IPS-NIHi7 (cell line): ENCODE results near the gene SELENOV.

Experiments
- DNase-seq: peaks from one replicate; pipeline ENCODE4 v3.0.0; 2012; ENCODE audit warnings: mixed read lengths; ENCODE audit errors: extremely low spot score

The SELENOV gene

DNA sequence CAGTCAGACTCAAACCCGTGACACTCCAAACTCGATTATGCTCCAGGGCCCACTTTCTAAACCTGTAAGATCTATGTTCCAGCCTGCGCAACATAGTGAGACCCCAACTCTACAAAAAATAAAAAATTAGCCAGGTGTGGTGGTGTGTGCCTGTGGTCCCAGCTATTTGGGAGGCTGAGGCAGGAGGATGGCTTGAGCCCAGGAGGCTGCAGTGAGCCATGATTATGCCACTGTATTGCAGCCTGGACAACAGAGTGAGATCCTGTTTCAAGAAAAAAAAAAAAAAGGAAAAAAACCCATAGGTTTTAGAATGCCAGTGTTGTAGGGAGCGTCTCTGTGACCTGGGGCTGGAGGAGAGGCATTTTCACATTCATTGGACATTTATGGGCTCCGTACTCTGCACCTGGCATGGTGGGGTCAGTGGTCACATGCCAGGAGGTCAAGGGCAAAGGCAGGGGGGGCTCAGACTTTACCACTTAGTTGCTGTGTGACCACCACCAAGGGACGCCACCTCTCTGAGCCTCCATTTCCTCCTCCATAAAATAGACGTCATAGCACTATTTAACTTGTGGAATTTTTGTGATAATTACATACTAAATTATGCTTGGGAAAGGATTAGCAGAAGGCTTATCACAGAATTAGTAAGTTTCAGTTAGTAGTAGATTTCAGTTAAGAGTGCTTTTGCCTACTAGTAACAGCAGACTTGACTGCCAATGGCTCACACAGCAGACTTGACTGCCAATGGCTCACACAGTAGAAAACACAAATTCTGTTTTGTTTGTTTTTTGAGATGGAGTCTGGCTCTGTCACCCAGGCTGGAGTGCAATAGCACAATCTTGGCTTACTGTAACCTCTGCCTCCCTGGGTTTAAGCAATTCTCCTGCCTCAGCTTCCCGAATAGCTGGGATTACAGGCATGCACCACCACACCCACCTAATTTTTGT, 5.9 kb downstream of the SELENOV start:
- no peak for DNase-seq

DNA sequence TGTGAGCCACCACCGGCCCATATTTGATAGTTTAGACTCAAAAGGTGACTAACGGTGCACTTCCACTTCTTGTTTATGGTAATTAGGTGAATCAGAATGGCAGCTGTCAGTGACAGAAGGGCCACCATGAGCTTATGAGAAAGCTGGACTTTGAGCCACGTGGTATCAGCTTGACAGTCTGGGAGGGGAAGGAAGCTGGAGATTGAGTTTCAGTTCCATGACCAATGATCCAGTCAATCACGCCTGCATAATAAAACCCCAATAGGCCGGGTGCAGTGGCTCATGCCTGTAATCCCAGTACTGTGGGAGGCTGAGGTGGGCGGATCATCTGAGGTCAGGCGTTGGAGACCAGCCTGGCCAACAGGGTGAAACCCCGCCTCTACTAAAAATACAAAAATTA, 9.6 kb downstream of the SELENOV start:
- no peak for DNase-seq

DNA sequence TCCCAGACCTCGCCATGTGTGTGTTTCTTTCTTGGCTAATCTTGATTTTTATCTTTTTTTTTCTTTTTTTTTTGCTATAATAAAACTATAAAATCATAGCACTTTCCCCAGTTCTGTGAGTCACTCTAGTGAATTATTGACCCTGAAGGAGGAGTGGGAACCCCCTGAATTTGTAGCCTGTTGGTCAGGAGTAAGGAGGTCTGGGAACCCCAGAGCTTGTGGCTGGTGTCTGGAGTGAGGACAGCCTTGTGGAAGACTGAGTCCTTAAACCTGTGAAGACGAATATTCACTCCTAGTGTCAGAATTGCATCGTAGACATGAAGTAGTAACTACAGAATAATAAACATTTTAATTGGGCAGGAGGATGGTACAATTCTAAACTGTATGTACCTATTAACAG, 10.3 kb downstream of the SELENOV start:
- DNase-seq, result no peak

DNA sequence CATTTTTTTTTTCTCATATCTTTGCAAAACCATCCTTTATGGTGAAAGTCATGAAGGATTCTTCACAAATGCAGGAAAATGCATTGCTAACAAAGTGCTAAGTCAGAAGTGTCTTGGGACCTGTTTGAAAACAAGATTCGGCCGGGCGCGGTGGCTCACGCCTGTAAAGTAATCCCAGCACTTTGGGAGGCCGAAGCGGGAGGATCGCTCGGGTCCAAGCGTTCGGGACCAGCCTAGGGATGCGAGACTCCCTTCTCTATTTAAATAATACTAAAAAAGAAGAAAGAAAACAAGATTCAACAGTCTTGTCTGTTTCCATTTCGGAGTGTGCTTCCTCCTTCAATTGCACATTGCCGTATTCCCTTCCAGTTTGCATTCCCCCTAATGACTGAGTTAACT, 16.9 kb downstream of the SELENOV start:
- no peak for DNase-seq

DNA sequence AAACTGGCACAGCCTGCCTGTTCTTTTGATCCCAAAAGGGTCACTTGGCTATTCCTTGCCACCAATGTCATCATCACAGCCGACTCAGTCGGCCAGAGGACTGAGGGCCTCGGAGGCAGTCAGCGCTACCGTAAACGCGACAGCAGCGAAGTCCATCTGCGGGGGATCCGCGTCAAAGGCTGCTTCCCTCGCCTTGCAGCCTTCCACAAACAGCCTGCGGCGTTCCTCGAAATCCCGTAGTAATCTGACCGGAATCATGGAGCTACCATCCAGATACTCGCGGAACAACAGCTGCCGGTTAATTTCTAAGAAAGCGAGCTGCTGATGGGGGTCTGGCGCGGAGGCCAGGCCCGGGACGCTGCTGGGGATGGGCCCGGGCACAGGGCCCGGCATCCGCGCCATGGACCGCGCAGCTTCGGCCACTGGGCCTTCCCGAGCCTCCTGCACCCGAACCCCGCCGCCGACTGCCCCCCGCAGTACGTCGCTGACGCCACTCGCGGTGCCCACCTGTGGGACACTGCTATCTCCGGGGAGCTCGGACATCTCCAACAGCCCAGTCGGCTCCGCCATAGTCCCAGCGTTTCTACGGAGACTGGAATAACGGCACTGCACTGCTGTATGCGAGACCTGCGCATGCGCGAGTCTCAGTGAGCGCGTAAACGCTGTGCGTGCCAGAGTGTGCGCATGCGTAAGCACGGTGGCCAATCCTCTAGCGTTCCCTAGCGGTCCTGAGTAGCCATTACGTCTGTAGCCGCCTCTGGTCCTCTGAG, 17.5 kb downstream of the SELENOV start, which contains the start of gene EID2B:
Gene EID2B, minus strand, starts transcription at position 620 of the 770 bp plus-strand sequence. Its CDS starts 50 bp downstream, at position 570.
- DNase-seq, result peak; percentile 96

DNA sequence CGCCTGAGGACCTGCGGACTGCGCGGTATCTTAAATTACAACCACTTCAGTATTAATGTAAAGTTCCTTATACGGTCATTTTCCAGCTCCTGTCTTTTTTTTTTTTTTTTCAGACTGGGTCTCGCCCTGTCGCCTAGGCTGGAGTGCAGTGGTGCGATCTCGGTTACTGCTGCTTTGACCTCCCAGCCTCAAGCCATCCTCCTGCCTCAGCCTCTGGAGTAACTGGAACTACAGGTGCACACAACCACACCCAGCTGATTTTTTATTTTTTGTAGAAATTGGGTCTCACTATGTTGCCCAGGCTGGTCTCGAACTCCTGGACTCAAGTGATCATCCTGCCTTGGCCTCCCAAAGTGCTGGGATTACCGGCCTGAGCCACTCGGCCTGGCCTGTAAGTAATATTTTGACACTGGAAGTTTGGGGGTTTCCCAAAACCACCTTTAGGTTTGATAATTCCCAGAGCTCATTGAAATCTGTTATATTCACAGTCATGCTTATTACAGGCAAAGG, 18.1 kb downstream of the SELENOV start:
- DNase-seq, result no peak

DNA sequence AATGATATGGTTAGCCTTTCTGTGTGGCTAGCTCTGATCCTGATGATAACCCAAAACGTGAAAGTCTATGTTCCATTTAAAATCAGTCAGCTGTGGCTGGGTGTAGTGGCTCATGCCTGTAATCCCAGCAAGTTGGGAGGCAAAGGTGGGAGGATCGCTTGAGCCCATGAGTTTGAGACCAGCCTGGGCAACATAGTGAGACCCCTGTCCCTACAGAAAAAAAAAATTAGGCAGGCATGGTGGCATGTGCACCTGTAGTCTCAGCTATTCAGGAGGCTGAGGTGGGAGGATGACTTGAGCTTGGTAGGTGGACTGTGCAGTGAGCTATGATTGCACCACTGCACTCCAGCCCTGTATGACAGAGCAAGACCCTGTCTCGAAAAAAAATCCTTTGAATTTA, 18.9 kb downstream of the SELENOV start:
- no peak for DNase-seq

DNA sequence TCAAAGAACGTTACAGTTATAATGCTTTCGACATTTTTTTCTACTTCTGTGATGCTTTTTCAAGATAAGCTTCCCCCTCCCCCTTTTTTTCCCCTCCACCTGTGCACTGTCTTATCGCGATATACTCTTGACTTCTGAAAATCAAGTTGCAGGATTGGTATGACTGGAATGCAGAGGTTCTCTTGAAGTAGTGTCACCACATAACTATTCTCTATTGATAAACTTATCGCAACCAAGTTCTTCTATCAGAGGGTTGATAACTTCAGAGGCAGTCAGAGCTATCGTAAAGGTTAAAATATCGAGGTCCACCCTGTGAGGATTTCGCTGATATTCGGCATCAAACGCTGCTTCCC, 24.2 kb downstream of the SELENOV start:
- peak; percentile 25 for DNase-seq

DNA sequence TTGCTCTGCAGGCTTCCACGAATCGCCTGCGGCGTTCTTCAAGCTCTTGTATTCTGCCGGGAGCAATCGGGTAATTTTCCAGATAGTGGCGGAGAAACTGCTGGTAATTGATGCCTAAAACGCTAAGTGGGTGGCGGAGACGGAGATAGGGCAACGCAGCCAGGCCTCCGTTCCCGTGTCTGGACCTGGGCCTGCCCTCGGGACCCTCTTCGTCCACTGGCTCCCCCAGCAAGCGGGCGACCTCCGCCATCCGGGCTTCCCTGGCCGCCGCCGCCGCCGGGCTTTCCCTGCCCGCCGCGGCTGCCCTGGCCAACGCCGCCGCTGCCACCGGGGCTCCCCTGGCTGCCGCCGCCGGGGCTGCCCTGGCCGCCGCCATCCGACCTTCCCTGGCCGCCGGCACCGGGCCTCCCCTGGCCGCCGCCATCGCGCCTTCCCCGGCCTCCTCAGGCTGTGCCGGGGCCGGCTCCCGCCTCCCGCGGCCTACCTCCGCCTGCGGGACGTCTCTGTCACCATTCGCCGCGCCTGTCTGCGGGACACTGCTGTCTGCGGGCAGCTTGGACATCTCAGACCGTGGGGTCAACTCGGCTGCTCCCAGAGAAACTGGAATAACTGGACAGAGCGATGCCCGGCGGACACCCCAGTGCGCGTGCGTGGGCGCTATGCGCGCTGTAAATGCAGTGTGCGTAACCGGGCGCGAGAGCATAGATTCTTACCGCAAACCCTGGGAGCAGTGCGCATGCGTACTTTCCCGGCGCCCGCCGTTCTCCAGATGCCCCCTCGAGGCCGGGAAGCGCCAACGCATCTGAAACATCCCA, 24.8 kb downstream of the SELENOV start, which contains the start of gene EID2:
Gene EID2, minus strand, starts transcription at position 644 of the 815 bp plus-strand sequence. Its CDS starts 82 bp downstream, at position 562.
- peak; percentile 96 for DNase-seq

DNA sequence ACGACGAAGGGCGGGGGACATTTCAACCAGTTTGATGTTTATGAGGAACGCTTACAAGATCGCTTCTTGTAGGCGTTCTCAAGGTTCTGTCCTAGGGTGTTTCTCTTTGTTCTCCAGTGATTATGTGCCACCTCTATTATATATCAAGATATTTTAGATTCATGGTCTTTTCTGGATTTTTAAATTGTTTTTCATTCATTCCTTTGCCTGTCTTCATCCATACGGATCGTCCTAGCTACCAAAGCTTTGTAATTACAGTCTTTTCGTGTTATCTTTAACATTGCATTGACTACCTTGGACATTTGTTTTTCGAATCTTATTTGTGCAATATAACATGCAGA, 25.4 kb downstream of the SELENOV start:
- no peak for DNase-seq

DNA sequence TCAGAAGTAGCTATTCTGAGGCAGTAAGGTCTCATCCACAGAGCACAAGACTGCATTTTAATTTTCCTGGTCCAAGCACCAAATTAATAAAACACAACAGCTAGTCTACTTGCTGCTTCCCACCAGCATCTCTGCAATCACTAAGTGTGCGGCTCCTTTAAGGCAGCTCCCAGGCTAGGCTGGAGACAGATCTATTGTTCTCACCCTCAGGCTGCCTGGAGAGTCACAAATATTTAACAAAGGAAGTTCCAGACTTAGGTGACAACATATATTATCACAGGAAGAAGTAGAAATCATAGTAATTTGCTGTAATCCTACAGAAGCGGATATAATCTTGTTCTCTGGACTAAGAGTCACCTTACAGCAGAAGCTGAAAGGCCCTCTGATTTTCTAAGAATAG, 27.3 kb downstream of the SELENOV start:
- no peak for DNase-seq

DNA sequence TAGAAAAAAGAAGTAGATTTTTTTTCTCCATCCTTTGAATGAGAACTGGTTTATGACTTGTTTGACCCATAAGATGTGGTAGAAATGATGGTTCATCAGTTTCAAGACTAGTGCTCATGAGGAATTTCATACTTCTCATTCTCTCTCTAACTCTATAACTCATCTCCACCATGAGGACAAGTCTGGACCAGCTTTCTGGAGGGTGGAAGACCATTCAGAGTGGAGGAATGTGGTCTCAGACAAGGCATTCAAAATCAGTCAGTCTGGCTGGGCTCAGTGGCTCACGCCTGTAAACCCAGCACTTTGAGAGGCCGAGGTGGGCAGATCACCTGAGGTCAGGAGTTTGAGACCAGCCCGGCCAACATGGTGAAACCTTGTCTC, 28.5 kb downstream of the SELENOV start:
- DNase-seq, result no peak

DNA sequence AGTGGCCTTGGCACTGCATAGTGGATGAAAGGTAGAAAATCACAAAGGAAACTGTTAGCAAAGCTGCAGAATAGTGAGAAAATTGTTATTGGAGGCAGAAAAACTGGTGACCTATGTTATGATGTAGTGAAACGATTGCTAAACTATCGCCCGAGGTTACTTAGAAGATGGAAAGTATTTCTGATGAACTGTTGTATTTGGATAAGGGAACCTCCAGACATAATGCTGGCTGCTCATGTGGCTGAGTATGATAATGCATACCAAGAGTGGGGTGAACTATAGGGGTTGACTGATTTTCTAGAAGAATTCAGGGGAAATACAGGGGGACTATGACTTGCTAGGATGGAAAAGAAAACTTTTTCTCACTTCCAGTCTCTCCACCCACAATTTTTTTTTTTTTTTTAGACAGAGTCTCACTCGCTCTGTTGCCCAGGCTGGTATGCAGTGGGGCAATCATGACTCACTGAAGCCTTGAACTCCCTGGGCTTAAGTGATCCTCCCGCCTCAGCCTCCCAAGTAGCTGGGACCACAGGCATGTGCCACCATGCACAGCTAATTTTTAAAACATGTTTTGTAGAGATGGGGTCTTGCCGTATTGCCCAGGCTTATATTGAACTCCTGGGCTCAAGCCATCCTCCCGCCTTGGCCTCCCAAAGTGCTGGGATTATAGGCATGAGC, 29.4 kb downstream of the SELENOV start:
- DNase-seq, result no peak

DNA sequence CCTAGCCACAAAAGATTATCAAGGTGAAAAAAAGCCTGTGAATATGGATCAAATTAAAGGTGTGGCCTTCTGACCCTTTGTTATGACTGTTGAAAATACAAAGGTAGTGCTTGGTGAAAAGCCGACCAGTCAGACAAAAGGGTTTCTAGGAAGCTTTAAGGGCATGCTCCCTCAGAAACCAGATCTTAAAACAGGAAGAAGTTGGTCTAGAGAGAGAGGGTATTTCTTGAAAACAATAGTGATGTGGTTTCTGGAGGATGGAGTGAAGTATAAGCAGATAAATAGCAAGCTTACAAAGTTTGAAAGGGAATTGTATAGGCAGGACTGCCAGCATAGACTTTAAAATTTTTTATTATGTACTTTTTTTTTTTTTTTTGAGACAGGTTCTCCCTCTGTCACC, 30.0 kb downstream of the SELENOV start:
- DNase-seq, result no peak

DNA sequence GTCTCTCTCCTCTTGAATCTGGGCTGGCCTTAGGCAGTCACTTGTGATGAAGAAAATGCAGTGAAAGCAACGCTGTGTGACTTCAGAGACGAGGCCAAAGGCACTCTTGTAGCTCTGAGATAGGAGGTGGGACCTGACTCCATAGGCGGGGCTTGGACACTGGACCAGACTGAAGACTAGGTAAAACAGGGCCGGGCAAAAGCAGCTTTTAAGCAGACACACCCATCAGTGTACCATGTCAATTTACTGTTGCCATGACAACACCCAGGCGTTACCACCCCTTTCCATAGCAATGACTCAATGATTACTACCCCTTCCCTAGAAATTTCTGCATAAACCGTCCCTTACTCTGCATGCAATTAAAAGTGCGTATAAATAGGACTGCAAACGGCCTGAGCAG, 31.7 kb downstream of the SELENOV start:
- no peak for DNase-seq

DNA sequence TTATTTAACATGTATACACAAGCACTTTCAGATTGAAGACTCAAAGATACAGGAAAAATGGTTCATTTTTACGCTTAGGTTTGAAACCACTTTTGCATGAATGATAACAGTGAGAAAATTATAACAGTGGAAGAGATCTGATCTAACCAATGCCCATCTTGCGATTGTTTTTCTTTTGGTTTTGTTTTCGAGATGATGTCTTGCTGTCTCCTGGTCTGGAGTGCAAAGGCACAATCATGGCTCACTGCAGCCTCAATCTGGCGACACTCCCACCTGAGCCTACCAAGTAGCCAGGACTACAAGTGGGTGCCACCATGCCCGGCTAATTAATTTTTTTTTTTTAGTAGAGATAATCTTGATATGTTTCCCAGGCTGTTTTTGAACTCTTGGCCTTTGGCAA, 35.3 kb downstream of the SELENOV start:
- no peak for DNase-seq

DNA sequence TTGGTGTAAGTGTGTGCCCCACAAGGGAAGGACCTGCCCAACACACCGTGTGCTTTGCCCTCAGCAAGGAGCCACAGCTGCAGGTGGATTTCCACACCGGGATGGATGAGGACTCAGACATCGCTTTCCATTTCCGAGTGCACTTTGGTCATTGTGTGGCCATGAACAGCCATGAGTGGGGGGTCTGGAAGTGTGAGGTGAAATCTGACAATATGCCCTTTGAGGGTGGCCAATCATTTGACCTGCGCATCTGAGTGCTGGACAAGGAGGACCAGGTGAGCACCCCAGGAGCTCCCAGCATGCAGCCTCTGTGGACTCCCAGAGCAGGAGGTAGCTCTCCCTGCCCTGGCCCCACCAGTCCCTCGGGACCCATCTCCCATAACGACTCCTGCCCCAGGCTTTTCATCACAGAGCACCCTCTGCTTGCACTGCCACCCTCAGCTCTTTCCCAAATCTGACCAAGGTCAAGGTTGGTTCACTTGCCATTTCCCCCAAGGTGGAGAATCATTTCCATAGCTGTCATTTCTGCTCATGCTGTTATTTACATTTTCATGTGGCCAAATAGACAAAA, 38.2 kb downstream of the SELENOV start:
- DNase-seq, result no peak

DNA sequence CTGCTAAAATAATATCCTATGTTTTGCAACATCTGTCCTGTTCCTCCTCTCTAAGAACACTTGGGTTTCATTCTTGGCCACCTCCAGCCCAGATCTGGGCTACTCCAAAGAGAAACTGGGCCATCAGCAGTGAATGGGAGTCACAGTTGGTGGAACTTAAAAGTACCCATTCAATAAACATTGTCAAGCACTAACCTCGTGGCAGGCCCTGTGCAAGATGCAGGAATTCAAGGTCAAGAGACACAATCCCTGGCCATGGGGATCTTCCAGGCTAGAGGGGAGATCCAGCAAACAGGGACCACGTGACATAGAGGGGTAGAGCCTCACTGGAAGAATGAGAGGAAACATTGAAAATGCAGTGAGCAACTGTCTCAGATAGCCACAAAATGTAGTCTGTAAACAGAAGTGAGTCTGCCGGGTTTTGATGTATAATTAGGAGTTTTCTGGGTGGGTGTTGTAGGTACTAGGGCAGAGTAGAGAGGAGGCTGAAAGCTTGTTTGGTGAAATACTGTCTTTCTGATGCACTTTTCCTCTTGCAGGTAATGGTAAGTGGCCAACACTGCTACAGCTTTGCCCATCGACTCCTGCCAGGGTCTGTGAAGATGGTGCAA, 39.9 kb downstream of the SELENOV start:
- DNase-seq, result no peak

DNA sequence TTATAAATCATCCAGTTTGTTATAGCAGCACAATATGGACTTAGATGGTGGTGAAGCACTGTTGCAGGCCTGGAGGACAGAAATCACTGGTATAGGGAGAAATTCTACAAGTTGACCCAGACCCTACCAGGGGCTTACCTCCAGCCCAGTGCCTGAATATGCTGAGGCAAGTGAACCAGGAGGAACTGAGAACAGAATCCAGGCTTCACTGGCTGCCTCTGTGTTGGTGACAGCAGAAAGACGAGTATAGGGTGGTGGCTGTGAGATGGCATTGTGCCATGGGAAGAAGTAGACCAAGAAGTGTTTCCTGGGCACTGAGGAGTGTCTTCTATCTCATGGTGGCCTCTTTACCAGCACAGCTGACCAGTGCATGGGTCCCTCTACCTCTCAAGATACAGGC, 40.9 kb downstream of the SELENOV start:
- no peak for DNase-seq

DNA sequence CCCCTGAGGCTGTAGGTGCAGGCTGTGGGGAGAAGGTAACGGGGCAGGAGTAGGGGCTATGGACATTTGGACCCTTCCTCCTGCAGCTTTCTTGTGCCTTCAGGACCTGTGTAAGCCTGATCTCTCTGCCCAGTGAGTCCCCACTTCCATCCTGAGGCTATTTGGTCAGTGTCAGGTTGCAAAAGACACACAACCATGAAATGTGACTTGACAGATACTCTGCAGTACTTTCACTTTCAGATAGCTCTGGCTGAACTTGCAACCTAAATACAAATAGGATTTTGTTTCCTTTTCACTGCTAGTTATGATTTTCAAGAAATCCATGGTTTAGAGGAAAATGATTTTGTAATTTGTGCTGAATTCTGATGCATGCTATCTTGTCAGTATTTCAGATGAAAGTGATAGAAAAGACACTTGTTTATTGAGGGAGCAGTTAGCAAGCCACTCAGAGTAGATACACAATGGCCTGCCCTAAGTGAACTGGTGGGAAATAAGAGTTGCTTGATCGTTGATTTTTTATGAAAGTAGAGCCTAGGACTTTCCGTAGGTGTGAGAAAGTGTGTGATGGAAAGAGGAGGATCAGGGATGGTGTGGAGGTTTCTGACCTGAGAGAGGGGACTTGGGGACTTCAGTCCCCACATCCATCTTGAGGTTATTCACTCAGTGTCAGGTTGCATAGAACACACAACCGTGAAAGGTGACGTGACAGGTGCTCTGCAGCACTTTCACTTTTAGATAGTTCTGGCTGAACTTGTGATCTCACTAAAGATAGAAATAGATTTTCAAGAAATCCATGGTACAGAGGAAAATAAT, 43.1 kb downstream of the SELENOV start:
- DNase-seq, result no peak
